GM21367 (cell line): ENCODE results near the gene SPOCK1.
"Not testable (repeated sequence)": the region's sequence is repeated elsewhere in the genome, so short reads cannot be mapped to it uniquely, and the experiment has no call there.

ENCODE experiments used
- ATAC-seq: cut with Tn5 transposase; IDR thresholded peaks from one replicate; pipeline ENCODE4 v1.9.1; 2021; ENCODE audit not compliant: unreplicated experiment

SPOCK1 gene

DNA sequence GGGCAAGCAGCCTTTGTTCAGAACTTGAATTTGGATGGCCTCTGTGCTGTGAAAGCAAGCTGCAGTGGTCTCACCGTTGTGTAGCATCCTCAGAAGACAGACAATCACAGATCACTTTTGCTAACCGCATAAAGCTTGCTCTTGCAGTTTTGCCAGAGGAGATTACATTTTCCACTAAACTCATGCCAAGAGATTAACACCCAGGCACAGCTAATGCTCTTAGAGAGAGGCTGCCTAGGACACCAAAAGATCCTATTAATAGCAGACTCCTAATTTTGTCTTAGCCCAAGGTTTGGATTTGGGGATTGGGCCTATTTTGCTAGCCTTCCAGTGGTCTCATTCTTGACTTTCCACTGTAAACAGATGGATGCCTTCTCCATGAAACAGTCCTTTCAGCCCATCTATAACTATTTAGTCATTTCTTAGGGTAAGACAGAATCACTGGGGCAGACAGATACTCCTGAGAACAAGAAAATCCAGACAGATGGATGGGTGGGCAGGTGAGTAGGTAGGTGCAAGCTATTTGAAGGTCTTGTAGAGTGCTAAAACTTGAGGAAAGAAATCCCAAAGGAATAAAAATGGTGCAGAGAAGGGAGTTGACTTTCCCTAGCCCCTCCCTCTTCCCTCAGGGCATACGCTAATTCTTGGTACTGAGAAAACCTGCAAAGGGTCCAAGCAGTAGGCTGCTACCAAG, 506.2 kb downstream of the SPOCK1 start:
- no peak for ATAC-seq

DNA sequence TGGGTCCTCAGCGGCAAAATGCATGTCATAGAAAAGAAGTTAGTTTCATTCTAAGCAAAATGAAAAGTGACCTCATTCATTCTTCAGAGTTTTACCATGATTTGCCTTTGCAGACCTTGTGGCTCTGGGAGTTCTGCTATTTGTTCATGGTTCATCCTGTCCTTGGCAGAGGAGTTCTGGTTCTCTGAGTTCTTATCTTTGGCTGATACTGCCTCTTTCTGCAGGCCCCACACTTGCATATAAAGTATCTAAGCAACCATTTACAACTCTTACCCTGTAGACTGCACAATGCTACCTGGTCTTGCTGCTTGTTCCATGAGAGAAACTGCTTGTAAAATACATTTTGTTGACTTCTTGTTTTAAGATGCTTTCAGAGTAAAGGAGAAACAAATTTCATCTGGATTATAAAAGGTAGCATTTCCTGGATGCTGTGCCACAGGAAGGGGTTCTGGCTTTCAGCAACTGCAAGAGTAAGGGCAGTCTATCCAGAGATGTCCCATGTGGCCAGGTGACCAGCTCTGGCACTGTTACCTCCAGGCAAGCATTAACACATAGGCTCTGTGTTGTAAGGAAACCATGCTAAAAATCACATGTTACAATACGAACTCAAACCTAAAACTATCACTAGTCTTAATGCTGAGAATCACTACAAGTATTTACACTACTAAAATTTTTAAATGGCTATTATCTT, 513.2 kb downstream of the SPOCK1 start:
- no peak for ATAC-seq

DNA sequence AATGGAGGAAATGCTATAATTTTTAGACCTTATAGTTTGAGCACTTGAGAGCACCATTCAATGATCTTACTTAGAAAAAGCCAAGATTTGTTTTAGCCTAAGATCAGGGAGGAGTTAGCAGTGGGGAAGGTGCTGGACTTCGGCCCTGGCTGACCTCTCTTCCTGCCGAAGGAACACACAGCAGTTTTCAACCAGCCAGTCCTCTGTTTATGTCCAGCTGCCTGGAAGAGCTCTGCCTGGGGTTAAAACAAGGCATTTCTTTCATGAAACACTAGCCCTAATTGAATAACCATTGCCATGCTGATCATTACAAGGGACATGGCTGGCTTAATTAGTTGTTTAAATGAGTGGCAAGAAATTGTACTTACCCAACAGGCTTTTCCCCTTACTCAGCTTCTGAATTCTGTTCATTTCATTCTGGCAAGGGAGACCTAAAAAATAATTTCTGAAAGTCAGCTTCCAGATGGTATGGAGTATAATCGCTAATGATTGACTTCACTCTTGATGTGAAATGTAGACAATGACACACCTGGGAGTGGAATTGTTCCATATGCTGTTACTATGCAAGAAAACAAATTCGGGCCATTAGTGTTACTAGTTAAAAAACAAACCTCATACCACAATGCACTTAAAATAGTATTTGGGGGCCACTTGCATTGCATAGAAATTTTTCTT, 514.2 kb downstream of the SPOCK1 start:
- no peak for ATAC-seq

DNA sequence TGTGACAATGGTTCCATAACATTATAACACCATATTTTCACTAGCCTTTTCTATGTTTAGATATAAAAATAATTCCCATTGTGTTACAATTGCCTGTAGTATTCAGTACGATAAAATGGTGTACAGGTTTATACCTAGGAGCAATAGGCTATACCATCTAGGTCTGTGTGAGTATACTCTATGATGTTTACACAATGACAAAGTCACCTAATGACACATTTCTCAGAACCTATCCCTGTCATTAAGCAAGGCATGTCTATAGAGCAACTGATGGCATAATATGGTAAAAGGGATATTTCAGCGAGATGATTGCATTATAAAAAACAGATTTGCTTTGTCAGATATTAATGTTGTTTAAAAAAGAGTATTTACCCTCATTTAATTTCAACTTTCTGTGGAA, 517.2 kb downstream of the SPOCK1 start:
- no peak for ATAC-seq

DNA sequence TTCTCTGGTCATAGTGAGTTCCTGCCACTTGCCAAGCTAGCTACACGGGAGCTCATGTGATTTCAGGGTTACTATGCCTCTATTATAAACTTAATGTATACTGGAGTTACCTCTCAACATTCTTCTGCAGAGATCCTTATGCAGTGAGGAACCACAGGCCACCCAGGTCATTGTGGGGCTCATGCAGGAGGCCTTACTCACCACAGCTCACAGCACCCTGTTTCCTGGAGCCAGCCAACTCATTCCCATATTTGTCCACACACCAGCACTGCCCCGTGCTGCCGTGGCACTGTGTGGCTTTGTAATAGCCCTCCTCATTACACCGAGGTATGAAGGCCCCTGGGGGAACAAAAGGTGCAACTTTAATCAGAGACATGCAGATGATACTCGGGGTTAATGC, 520.0 kb downstream of the SPOCK1 start:
- no peak for ATAC-seq

DNA sequence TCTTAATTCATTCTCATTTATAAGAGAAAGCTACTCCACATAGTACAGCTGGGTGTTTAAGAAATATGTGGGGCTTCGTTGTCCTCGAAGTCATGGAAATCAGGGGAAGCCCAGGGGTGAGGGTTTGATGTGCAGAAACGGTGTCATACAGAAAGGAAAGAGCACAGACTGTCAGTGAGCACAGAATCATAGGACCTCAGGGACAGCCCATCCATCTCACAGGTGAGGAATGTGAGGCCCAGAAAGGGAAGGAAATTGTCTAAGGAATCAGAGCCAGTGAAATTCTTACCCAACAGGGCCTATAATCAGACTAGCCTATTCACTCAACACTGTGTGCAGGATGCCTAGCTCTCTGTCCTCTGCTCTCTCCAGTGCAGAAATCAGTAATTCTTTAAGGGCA, 535.6 kb downstream of the SPOCK1 start:
- ATAC-seq = no peak

DNA sequence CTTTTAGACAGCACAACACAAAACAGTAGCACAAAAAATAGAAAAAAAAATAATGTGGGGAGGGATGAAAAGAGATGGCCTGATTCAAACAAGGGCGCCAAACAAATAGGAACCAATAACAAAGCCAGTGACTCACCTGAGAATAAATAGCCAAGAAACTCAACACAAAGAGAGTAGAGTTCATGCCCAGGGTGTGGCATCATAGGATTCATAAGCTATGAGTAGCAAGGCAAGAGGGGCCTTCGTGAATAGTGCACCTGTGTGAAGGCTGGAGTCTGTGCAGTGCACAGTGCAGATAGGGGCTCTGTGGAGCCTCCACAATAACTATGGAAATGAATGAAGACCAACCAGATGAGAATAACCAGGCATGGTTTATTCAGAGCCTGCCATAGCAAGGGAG, 541.7 kb downstream of the SPOCK1 start:
- ATAC-seq = no peak

DNA sequence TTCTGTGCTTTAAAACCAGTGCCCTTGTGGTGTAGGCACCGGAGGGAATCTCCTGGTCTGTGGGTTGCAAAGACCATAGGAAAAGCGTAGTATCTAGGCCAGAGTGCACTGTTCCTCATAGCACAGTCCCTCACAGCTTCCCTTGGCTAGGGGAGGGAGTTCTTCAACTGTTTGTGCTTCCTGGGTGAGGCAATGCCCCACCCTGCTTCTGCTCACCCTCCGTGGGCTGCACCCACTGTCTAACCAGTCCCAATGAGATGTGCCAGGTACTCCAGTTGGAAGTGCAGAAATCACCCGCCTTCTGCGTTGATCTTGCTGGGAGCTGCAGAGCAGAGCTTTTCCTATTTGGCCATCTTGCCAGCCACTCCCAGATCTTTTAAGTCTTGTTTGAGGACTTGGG, 545.0 kb downstream of the SPOCK1 start:
- not testable (repeated sequence) for ATAC-seq

DNA sequence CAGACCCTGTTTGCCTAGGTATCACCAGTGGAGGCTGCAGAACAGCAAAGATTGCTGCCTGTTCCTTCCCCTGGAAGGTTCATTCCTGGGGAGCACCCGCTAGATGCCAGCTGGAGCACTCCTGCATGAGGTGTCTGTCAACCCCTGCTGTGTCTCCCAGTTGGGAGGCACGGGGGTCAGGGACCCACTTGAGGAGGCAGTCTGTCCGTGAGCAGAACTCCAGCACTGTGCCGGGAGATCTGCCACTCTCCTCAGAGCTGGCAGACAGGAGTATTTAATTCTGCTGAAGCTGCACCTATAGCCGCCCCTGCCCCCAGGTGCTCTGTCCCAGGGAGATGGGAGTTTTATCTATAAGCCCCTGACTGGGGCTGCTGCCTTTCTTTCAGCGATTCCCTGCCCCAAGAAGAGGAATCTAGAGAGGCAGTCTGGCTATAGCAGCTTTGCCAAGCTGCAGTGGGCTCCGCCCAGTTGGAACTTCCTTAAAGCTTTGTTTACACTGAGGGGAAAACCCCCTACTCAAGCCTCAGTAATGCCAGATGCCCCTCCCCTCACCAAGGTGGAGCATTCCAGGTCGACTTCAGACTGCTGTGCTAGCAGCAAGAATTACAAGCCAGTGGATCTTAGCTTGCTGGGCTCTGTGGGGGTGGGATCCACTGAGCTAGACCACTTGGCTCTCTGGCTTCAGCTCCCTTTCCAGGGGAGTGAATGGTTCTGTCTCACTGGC, 545.6 kb downstream of the SPOCK1 start:
- not testable (repeated sequence) for ATAC-seq

DNA sequence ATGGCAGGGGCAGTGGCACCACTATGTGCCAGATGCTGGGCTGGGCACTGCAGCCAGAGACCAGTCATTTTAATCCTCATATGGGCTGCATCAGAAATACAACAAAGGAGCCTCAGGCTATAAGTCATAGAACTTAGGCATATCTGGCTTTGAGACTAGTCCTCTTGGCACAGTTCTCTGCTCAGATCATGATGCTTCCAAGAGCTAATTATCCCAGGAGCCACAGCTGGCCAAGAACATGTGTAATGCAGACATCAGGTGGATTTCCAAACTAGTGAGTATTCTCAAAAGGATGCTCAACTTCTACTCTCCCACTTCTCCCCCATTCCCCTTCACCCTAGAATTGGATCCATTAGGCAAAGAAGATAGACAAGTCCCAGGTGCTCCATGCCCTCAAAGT, 571.6 kb downstream of the SPOCK1 start:
- ATAC-seq = no peak

DNA sequence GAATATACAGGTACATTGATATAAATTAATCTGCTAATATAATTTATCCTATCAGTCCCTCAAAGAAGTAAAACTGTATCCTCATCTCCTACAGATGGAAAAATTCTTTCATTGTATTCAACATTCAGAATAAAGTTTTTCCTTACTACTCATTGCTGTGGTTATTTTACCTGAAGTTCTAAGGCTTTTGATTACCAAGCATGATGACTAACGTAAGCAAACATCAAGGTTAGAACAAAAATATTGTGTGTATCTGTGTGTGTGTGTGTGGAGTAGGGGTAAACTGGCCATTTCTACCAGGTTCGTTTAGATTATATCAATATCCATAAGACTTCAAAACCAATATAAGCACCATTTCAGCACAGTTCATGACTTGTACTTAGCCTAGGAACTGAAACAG, 573.1 kb downstream of the SPOCK1 start:
- ATAC-seq = no peak
